NCI-H524 treated with DMSO at 0.1 percent for 48 hours (cell line): ENCODE measurements around the gene CHMP1B.

ENCODE experiments used
- DNase-seq: peaks from one replicate; lab custom pipeline; 2025; lab: John Stamatoyannopoulos, UW

CHMP1B gene

GRCh38 chr18:11851146-11851805 lies at the start of gene CHMP1B:
Gene CHMP1B (plus strand): TSS chr18:11851413. CDS start chr18:11851512, 99 bp downstream.
- peak; percentile 16 for DNase-seq

GRCh38 chr18:11801573-11801972 lies 49.6 kb upstream of the CHMP1B start:
- DNase-seq, result no peak

- no peak for DNase-seq
These were observed 49.1 kb upstream of the CHMP1B start for GRCh38 chr18:11802158-11802557.

- no peak for DNase-seq
These were observed 48.6 kb upstream of the CHMP1B start for GRCh38 chr18:11802586-11802985.

- DNase-seq, result no peak
These were observed 44.0 kb upstream of the CHMP1B start for GRCh38 chr18:11807233-11807632.

GRCh38 chr18:11808001-11808855 lies 43.0 kb upstream of the CHMP1B start:
- DNase-seq, result no peak

- no peak for DNase-seq
These were observed 41.3 kb upstream of the CHMP1B start for GRCh38 chr18:11809895-11810294.

GRCh38 chr18:11810379-11810778 lies 40.8 kb upstream of the CHMP1B start:
- no peak for DNase-seq

GRCh38 chr18:11811009-11811408 lies 40.2 kb upstream of the CHMP1B start:
- no peak for DNase-seq

- no peak for DNase-seq
These were observed 34.0 kb upstream of the CHMP1B start for GRCh38 chr18:11817229-11817628.

GRCh38 chr18:11818486-11819203 lies 32.6 kb upstream of the CHMP1B start:
- DNase-seq, result no peak

GRCh38 chr18:11819938-11820337 lies 31.3 kb upstream of the CHMP1B start:
- no peak for DNase-seq

GRCh38 chr18:11820697-11821096 lies 30.5 kb upstream of the CHMP1B start:
- no peak for DNase-seq

GRCh38 chr18:11821208-11821607 lies 30.0 kb upstream of the CHMP1B start:
- no peak for DNase-seq

- no peak for DNase-seq
These were observed 29.5 kb upstream of the CHMP1B start for GRCh38 chr18:11821643-11822237.

- DNase-seq, result no peak
These were observed 27.7 kb upstream of the CHMP1B start for GRCh38 chr18:11823545-11823944.

- DNase-seq, result no peak
These were observed 24.4 kb upstream of the CHMP1B start for GRCh38 chr18:11826836-11827235.

GRCh38 chr18:11828786-11829432 lies 22.3 kb upstream of the CHMP1B start:
- no peak for DNase-seq

- no peak for DNase-seq
These were observed 20.6 kb upstream of the CHMP1B start for GRCh38 chr18:11830585-11830984.

- DNase-seq, result no peak
These were observed 19.3 kb upstream of the CHMP1B start for GRCh38 chr18:11831921-11832320.

- no peak for DNase-seq
These were observed 16.4 kb upstream of the CHMP1B start for GRCh38 chr18:11834772-11835171.

- DNase-seq, result no peak
These were observed 11.7 kb upstream of the CHMP1B start for GRCh38 chr18:11839556-11839955.
